Activated naive CD4-positive, alpha-beta T cell treated with anti-CD3 and anti-CD28 coated beads, Interleukin-2, amount 10 ng/mL, durations not matched to agents 7 days and 5 days (primary cell): ENCODE measurements around the gene ABO.
"Not testable (repeated sequence)": the region's sequence is repeated elsewhere in the genome, so short reads cannot be mapped to it uniquely, and the experiment has no call there.

Experiments used
- CTCF ChIA-PET: fragments of 350-600 bp; sonication (Branson Sonifier 250); formaldehyde crosslinking; loops from one replicate; lab custom pipeline; 2021; ENCODE audit warnings: antibody characterized with exemption; lab: Charles Lee
- DNase-seq: peaks from one replicate; pipeline ENCODE4 v3.0.0-alpha.2; 2020
- H3K27ac Mint-ChIP-seq: one replicate; pipeline ENCODE4 v1.8.0; 2021; ENCODE audit warnings: mild to moderate bottlenecking, moderate library complexity, mixed read lengths
- H3K27me3 Mint-ChIP-seq: one replicate; pipeline ENCODE4 v1.8.0; 2021; ENCODE audit warnings: mild to moderate bottlenecking, mixed read lengths
- H3K36me3 Mint-ChIP-seq: one replicate; pipeline ENCODE4 v1.8.0; 2021; ENCODE audit warnings: mixed read lengths
- H3K4me1 Mint-ChIP-seq: one replicate; pipeline ENCODE4 v1.8.0; 2021; ENCODE audit warnings: mixed read lengths
- H3K4me3 Mint-ChIP-seq: one replicate; pipeline ENCODE4 v1.8.0; 2021; ENCODE audit warnings: mild to moderate bottlenecking, moderate library complexity, mixed read lengths
- H3K9me3 Mint-ChIP-seq: one replicate; pipeline ENCODE4 v1.8.0; 2021; ENCODE audit warnings: mixed read lengths

Gene ABO

DNA sequence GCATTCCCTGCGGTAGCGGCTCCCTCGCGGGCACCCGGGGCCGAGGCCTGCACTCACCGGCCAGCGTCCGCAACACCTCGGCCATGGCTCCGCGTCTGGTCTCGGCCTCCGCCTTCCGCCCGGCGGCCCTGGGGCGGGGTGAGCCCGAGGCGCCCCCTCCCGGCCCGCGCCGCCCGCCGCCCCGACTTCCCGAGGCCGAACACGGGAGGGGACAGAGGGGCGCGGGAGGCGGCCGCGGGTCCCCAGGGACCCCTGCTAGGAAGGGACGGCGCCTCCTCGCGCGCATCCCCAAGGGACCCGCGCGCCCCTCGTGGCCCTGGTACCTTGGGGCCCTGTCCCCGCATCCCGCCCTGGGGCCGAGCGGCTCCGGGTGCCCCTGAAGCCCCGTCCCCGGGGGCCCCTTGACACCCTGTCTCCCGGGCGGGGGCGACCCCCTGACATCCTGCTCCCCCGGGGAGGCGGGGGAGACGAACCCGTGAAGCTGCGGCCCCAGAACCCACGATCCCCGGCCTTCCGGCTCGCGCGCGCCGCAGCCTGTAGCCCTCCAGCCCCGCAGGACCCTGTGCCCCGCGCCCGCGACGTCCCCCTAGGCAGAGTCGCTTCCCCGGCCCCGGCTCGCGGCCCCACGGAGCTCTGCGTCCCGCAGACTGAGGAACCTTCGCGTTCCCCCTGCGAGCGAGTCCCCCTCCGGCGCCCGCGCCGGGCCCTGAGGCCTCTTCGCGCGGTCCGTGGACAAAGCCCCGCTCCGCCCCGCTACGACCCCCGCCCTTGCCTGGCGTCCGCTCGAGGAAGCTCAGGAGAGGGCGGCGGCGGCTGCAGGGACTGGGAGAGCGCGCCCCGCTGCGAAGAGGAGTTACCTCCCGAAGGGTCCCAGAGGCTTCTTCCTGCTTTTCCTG lies at the start of gene ABO:
Gene ABO, minus strand, starts transcription at position 97 of the 896 bp plus-strand sequence.
- no peaks in the 10 kb centered on the region for H3K36me3 Mint-ChIP-seq
- H3K27me3 Mint-ChIP-seq: peaks cover 72% of the 10 kb centered on the region
- peaks cover 5% of the 10 kb centered on the region for H3K4me1 Mint-ChIP-seq
- H3K9me3 Mint-ChIP-seq: no peaks in the 10 kb centered on the region
- no peak for DNase-seq
- no peak within 1 kb of the TSS for H3K27ac Mint-ChIP-seq
- no peak within 1 kb of the TSS for H3K4me3 Mint-ChIP-seq
- CTCF ChIA-PET: interaction anchor here (1.1 kb wide), 1 partner anchor 89 kb away, joined by 3 read pairs; no protein-coding TSS in a partner anchor

- H3K9me3 Mint-ChIP-seq: no peaks in the 10 kb centered on the region
- H3K27ac Mint-ChIP-seq: no peak overlapping the region
- CTCF ChIA-PET: no interaction called here
- no peak overlapping the region for H3K4me3 Mint-ChIP-seq
- H3K4me1 Mint-ChIP-seq: no peaks in the 10 kb centered on the region
- H3K36me3 Mint-ChIP-seq: peaks cover 3% of the 10 kb centered on the region
- no peaks in the 10 kb centered on the region for H3K27me3 Mint-ChIP-seq
- no peak for DNase-seq
Observed at GRCh38 chr9:133323991-133324703, 49.1 kb upstream of the ABO start.

- Mint-ChIP-seq H3K27ac (no peak overlapping the region), H3K4me3 (no peak overlapping the region), H3K9me3 (no peaks in the 10 kb centered on the region), H3K4me1 (no peaks in the 10 kb centered on the region), H3K36me3 (no peaks in the 10 kb centered on the region), H3K27me3 (no peaks in the 10 kb centered on the region)
- CTCF ChIA-PET: no interaction called here
- DNase-seq: no peak
Observed at GRCh38 chr9:133323211-133323610, 48.2 kb upstream of the ABO start.

- Mint-ChIP-seq H3K4me3 (no peak overlapping the region), H3K36me3 (no peaks in the 10 kb centered on the region), H3K27ac (no peak overlapping the region), H3K9me3 (no peaks in the 10 kb centered on the region), H3K4me1 (no peaks in the 10 kb centered on the region), H3K27me3 (peaks cover 4% of the 10 kb centered on the region)
- DNase-seq: no peak
- CTCF ChIA-PET: no interaction called here
Observed at GRCh38 chr9:133322701-133323100, 47.7 kb upstream of the ABO start.

- Mint-ChIP-seq H3K9me3 (no peaks in the 10 kb centered on the region), H3K36me3 (no peaks in the 10 kb centered on the region), H3K27ac (no peak overlapping the region), H3K4me3 (no peak overlapping the region), H3K27me3 (peaks cover 8% of the 10 kb centered on the region), H3K4me1 (no peaks in the 10 kb centered on the region)
- CTCF ChIA-PET: no interaction called here
- DNase-seq: no peak
Observed at GRCh38 chr9:133321411-133321935, 46.5 kb upstream of the ABO start.

DNA sequence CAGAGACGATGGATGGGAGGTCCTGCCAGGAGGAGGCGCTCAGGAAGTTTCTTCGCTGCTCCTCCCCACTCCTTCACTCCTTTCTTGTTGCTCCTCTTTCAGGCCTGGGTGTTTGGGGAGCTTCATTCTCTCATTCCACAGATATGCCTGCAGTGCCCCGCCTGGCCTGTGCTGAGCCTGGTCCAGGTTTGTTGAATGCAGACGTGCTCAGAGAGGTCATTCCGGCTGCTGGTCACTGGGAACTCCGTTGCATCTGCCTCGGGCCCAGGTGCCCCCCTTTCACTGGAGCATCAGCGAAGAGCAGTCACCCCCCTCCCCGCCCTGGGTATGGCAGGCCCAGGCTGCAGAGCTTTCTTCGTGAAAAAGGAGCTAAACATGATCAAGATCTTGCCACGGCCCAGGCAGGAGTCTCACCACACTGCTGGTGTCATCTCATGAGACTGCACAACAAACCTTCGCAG lies 45.5 kb upstream of the ABO start:
- no peaks in the 10 kb centered on the region for H3K9me3 Mint-ChIP-seq
- H3K27ac Mint-ChIP-seq: no peak overlapping the region
- no peaks in the 10 kb centered on the region for H3K36me3 Mint-ChIP-seq
- H3K4me3 Mint-ChIP-seq: no peak overlapping the region
- CTCF ChIA-PET: interaction anchor here (1.2 kb wide), 1 partner anchor 134 kb away, joined by 4 read pairs; no protein-coding TSS in a partner anchor
- H3K4me1 Mint-ChIP-seq: no peaks in the 10 kb centered on the region
- H3K27me3 Mint-ChIP-seq: peaks cover 8% of the 10 kb centered on the region
- DNase-seq: no peak

- H3K36me3 Mint-ChIP-seq, H3K4me3 Mint-ChIP-seq, DNase-seq, H3K9me3 Mint-ChIP-seq, H3K4me1 Mint-ChIP-seq, H3K27ac Mint-ChIP-seq, H3K27me3 Mint-ChIP-seq, CTCF ChIA-PET: not testable (repeated sequence)
Observed at GRCh38 chr9:133317551-133317950, 42.5 kb upstream of the ABO start.

GRCh38 chr9:133315997-133316396 lies 41.0 kb upstream of the ABO start:
- Mint-ChIP-seq H3K27me3 (peaks cover 8% of the 10 kb centered on the region), H3K36me3 (no peaks in the 10 kb centered on the region), H3K4me3 (no peak overlapping the region), H3K4me1 (no peaks in the 10 kb centered on the region), H3K9me3 (no peaks in the 10 kb centered on the region), H3K27ac (no peak overlapping the region)
- CTCF ChIA-PET: no interaction called here
- DNase-seq: no peak

DNA sequence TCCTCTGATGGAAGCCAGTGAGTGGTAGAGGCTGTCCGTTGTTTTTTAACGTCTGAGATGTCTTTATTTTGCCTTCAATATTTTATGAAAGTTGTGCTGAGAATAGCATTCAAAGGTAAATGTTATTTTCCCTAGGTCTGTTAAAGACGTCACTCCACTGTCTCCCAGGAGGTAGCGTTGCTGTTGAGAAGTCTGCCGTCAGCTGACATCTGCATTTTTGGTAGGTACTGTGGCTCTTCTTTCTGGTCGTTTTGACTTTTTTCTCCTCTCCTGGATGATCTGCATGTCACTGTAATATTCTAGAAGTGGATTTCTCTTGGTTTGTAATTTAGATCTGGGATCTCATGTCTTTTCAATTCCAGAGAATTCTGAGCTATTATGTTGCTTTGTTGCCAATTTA lies 34.6 kb upstream of the ABO start:
- Mint-ChIP-seq H3K4me3 (no peak overlapping the region), H3K36me3 (no peaks in the 10 kb centered on the region), H3K4me1 (no peaks in the 10 kb centered on the region), H3K27ac (no peak overlapping the region), H3K27me3 (peaks cover 8% of the 10 kb centered on the region), H3K9me3 (peaks cover 3% of the 10 kb centered on the region)
- CTCF ChIA-PET: no interaction called here
- DNase-seq: no peak

DNA sequence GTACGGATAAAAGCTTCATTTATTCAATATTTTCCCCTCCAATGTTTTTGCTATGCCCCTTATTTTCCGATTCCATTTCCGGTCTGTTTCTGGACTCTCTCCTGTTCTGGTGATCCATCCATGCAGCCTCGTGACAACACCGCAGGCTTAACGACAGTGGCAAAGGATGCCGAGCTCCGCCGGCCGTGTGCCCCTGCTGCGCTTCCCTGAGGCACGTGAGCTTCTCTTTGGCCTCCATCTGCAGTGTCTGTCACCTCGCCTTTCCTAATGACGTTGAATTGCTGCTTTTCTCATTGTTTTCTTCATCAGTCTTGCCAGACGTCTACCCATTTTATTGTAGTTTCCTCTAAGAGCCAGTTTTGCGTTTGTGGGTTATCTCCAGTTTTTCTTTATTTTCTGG lies 32.3 kb upstream of the ABO start:
- no peak overlapping the region for H3K27ac Mint-ChIP-seq
- H3K4me3 Mint-ChIP-seq: no peak overlapping the region
- CTCF ChIA-PET: interaction anchor here (0.6 to 1.0 kb wide), 2 partner anchors 9 to 90 kb away, joined by 3 to 4 read pairs; no protein-coding TSS in a partner anchor
- H3K36me3 Mint-ChIP-seq: no peaks in the 10 kb centered on the region
- peaks cover 3% of the 10 kb centered on the region for H3K9me3 Mint-ChIP-seq
- no peaks in the 10 kb centered on the region for H3K4me1 Mint-ChIP-seq
- DNase-seq: no peak
- peaks cover 8% of the 10 kb centered on the region for H3K27me3 Mint-ChIP-seq

GRCh38 chr9:133306242-133307204 lies 31.5 kb upstream of the ABO start:
- Mint-ChIP-seq H3K36me3 (no peaks in the 10 kb centered on the region), H3K4me3 (no peak overlapping the region), H3K9me3 (peaks cover 3% of the 10 kb centered on the region), H3K27ac (no peak overlapping the region), H3K27me3 (peaks cover 8% of the 10 kb centered on the region), H3K4me1 (no peaks in the 10 kb centered on the region)
- no peak for DNase-seq
- CTCF ChIA-PET: interaction anchor here (0.6 kb wide), 1 partner anchor 91 kb away, joined by 3 read pairs; no protein-coding TSS in a partner anchor

DNA sequence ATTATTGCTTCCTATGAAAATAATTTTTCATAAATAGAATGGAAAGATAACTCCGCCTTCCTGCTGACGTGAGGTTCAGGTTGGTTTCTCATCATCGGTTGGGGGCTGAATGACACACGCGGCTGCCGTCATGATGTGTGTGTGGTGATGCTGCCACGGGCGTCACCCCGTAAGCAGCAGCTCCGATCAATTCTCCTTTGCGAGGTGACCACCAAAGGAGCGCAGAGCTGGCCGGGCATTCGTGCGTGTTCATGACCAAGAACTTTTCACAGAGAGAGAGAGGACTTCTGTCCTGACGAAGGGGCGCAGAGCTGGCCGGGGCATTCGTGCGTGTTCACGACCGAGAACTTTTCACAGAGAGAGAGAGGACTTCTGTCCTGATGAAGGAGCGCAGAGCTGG lies 30.7 kb upstream of the ABO start:
- Mint-ChIP-seq H3K4me1 (no peaks in the 10 kb centered on the region), H3K27me3 (peaks cover 8% of the 10 kb centered on the region), H3K4me3 (no peak overlapping the region), H3K36me3 (no peaks in the 10 kb centered on the region), H3K9me3 (peaks cover 3% of the 10 kb centered on the region), H3K27ac (no peak overlapping the region)
- no peak for DNase-seq
- CTCF ChIA-PET: no interaction called here

- Mint-ChIP-seq H3K9me3 (peaks cover under 1% of the 10 kb centered on the region), H3K27ac (no peak overlapping the region), H3K4me3 (no peak overlapping the region), H3K4me1 (no peaks in the 10 kb centered on the region), H3K36me3 (no peaks in the 10 kb centered on the region), H3K27me3 (peaks cover 5% of the 10 kb centered on the region)
- DNase-seq: no peak
- CTCF ChIA-PET: no interaction called here
Observed at GRCh38 chr9:133304477-133305377, 29.7 kb upstream of the ABO start.
